GM08714 (cell line): ENCODE data around the gene LEPROT.

Experiments used
- H3K4me3 ChIP-seq: fragments of 200-500 bp; sonication (Bioruptor generic); 2 replicates; pipeline ENCODE4 v1.5.1; 2014; ENCODE audit warnings: mild to moderate bottlenecking, low read length, inconsistent platforms
- ZNF274 ChIP-seq: IDR thresholded peaks from 2 replicates; pipeline ENCODE4 v1.6.1; 2012; ENCODE audit warnings: mild to moderate bottlenecking, low read depth, low read length

Gene LEPROT

GRCh38 chr1:65469889-65470340 lies 49.4 kb downstream of the LEPROT start:
- no peak for TF ChIP-seq ZNF274
- no peak overlapping the region for H3K4me3 ChIP-seq

- no peak for TF ChIP-seq ZNF274
- H3K4me3 ChIP-seq: no peak overlapping the region
Observed at GRCh38 chr1:65470766-65471165, 50.3 kb downstream of the LEPROT start.

GRCh38 chr1:65471213-65471833 lies 50.9 kb downstream of the LEPROT start:
- TF ChIP-seq ZNF274: no peak
- no peak overlapping the region for H3K4me3 ChIP-seq

DNA sequence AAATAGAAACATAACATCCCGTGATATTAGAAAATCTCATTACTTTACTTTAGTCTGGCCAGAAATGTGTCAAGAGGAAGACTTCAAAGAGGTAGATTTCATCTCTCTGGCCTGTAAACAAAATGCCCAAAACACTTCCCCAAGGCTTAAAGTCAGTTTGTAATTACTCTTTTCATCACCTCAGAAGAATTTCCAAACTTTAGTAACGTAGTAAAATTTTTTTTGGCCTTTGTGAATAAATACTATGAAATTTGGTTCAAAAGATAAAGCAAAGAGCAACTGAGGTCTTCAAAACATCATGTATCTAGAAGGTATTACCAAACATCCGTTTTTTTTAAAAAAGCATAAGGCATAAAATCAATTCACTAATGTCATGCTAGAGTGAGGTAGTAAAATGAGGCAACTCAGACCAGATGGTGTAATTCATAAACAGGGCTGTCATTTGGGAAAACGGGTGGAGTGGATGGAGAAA lies 51.4 kb downstream of the LEPROT start:
- TF ChIP-seq ZNF274: no peak

DNA sequence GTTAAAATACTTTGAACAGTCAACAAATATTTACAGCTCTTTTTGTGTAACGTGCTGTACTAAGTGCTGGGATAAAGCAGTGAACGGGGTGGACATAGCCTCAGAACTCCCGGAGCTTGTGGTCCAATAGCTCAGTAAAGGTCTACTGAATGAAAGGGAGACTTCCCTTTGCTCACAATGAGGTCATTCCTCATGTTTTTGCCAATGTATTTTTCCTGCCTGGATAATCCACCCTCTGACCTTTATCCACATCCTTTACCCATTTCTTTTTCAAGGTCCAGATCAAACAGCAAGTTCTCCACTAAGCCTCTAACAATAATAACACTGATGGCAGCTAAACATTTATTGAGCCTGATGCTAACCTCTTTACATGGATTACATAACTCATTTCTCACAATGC lies 55.9 kb downstream of the LEPROT start:
- no peak for TF ChIP-seq ZNF274
- H3K4me3 ChIP-seq: no peak overlapping the region

More for the DNA sequence above, 51.4 kb downstream of the LEPROT start:
- H3K4me3 ChIP-seq: no peak overlapping the region

DNA sequence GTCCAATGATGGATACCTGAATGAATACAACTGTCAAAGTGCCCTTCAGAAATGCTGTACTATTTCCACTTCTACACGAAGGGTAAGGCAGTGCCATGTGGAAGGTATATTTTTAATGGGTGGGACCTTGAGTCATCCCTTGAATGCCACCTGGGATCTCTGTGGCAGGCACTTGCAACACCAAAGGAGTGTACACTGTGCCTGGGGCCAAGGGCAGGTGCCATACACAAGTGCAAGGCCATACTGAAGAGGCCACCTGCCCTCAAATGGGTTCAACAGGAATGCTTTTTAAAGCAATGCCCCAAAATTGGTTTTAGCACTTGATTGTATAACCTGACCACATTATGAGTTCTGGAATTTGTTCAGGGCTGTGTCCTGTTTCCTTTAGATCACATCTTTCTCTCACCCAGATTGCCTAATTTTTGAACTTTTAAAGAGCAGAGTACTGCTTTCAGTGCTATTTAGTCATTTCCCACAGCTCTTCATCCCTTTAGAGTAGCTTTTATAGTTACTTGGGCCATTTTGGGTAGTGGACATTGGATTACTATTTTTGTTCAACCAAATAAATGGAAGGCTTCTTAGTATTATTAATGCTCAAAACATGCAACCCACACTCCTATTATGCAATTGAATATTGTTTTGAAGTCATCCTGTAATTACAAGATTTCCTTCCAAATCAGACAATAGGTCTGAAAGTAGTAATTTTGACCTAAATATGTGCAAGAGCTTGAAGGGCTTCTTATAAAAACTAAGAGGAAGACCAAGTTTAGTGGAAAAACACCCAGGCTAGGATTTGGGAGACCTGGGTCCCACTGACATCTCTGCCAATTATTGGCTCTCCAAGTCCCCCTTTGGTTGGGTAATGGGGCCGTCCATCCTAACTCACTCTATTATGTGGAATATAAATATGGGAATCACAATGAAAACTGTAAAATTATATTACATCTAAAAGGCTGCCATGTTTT lies 57.2 kb downstream of the LEPROT start:
- no peak overlapping the region for H3K4me3 ChIP-seq
- TF ChIP-seq ZNF274: no peak

DNA sequence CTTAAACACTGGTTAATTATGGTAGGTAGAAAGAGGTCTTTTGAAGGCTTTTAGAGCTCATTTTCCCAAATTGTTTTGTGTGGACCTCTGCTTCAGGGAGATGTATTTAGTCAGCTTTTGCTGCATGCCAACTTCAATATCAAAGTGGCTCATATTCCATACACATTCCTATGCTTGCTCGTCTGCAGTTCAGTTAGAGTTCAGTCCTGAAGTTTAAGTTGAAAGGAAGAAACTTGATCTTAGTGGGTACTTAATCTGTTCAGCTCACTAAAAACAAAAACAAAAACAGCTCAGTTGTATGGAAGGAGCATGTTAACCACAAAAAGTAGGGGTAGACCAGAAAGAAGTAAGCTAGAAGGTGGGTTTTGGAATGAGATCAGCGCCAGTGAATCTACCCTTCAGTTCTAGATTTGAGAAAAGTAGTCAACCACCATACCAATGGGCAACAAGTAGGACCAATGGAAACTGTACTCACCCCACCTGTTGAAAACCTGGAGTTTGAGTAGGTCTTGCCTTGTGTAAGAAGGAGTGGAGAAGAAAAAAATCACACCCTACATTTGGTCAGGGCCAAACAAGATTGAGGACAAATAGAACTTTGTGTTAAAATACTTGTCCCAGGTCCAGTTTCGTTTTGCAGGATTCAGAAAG lies 58.0 kb downstream of the LEPROT start:
- no peak for TF ChIP-seq ZNF274
- H3K4me3 ChIP-seq: no peak overlapping the region

DNA sequence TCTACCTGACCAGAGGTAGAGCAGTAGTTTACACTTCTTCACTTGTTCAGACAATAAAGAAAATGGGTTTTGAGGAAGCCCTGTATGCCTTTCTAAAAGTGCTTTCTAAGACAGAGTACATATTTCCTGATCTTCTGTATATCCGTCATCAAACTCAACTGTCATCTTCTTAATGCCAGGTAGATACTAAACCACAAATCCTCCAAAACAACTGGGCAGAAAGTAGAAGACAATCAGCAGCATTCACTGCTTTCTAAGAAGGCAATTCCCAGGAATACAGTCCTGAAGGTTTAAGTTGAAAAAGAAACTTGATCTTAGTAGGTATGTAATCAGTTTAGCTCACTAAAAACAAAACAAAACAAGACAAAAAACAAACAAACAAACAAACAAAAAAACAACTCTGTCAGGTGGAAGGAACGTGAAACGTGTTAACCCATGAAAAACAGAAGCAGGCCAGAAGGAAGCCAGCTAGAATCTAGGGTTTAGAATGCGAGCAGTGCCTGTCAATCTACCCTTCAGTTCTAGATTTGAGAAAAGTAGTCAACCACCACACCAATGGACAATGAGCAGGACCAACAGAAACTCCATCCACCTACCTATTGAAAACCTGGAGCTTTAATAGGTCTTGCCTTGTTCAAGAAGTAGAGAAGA lies 59.2 kb downstream of the LEPROT start:
- no peak overlapping the region for H3K4me3 ChIP-seq

GRCh38 chr1:65480684-65481405 lies 60.4 kb downstream of the LEPROT start:
- H3K4me3 ChIP-seq: no peak overlapping the region
- TF ChIP-seq ZNF274: no peak

More for the DNA sequence above, 59.2 kb downstream of the LEPROT start:
- no peak for TF ChIP-seq ZNF274

DNA sequence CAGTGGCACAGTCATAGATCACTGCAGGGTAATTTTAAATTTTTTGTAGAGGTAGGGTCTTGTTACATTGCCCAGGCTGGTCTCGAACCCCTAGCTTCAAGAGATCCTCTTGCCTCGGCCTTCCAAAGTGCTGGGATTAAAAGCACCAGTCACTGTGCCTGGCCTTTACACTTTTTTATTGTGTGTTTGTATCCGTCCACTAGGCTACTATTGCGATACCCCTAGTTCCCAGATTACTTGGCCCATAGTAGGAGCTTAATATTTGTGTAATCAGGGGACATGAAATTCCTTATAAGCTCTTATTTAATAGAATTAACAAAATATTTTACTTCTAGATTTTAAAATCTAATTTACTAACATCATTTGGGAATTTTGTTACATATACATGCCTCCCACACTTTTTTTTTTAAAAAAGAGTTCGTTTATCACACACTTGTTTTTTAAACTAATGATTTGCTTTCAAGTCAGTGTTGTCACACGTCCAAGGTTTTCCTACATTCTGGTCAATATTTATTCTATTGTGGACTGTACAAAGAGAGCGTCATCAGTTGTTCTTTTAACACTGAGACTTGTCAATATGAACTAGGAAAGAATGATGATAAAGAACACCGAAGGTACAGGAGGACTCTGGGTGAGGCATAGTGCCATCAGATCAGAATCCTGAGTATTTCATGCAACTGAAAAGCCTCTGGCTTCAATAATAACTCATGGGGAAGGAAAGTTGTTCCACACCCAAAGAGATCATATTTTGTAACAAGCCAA lies 63.7 kb downstream of the LEPROT start:
- TF ChIP-seq ZNF274: no peak
- H3K4me3 ChIP-seq: no peak overlapping the region
